Osteoblast (primary cell): ENCODE data around the gene LTO1. TPM values are rescaled to one million over a fixed set of nuclear protein-coding genes. Genes with fewer than 3 reads are reported as not detected.

Experiments
- DNase-seq: peaks from one replicate; pipeline ENCODE4 v3.0.0; 2011; ENCODE audit warnings: low spot score, mixed read lengths; ENCODE audit not compliant: insufficient read length; ENCODE audit errors: missing footprints
- H2AFZ ChIP-seq: 2 replicates; pipeline ENCODE4 v1.6.0; 2011; ENCODE audit warnings: mild to moderate bottlenecking, low read length
- H3K27ac ChIP-seq: 2 replicates; pipeline ENCODE4 v1.5.1; 2011; ENCODE audit warnings: mild to moderate bottlenecking, low read depth, low read length, moderate library complexity
- H3K27me3 ChIP-seq: 2 replicates; pipeline ENCODE4 v1.6.0; 2012; ENCODE audit warnings: mild to moderate bottlenecking, control low read depth, inconsistent platforms, low read length, moderate library complexity; ENCODE audit not compliant: insufficient read depth
- H3K36me3 ChIP-seq: 2 replicates; pipeline ENCODE4 v1.5.1; 2011; ENCODE audit warnings: mild to moderate bottlenecking, low read length, control low read depth, moderate library complexity; ENCODE audit not compliant: insufficient read depth
- H3K4me1 ChIP-seq: 2 replicates; pipeline ENCODE4 v1.5.1; 2011; ENCODE audit warnings: mild to moderate bottlenecking, low read length, control low read depth, moderate library complexity; ENCODE audit not compliant: insufficient read depth
- H3K4me2 ChIP-seq: 2 replicates; pipeline ENCODE4 v1.6.0; 2011; ENCODE audit warnings: mild to moderate bottlenecking, low read length; ENCODE audit not compliant: insufficient read depth
- H3K4me3 ChIP-seq: fragments of 200-600 bp; sonication (generic); 3 replicates; pipeline ENCODE4 v1.5.1; 2012; ENCODE audit warnings: mild to moderate bottlenecking, low read length, inconsistent platforms; ENCODE audit not compliant: insufficient read depth
- H3K79me2 ChIP-seq: 2 replicates; pipeline ENCODE4 v1.6.0; 2012; ENCODE audit warnings: mild to moderate bottlenecking, low read length, control low read depth, inconsistent platforms; ENCODE audit not compliant: insufficient read depth
- H3K9me3 ChIP-seq: 2 replicates; pipeline ENCODE4 v1.5.1; 2011; ENCODE audit warnings: low read depth, low read length, control low read depth
- H4K20me1 ChIP-seq: 2 replicates; pipeline ENCODE4 v1.6.0; 2012; ENCODE audit warnings: mild to moderate bottlenecking, low read length, control low read depth; ENCODE audit not compliant: insufficient read depth
- total RNA-seq: library from RNA; depleted of rRNA; stranded (reverse); fragments of >200 nt; gene quantifications from 2 replicates; pipeline ENCODE4 v1.2.3, GENCODE V29; 2012
- TF ChIP-seq, protein P1 (sequence below): IDR thresholded peaks from 2 replicates; pipeline ENCODE4 v1.5.1; 2011; ENCODE audit warnings: mild to moderate bottlenecking, low read depth, low read length, moderate library complexity; ENCODE audit errors: extremely low read depth

LTO1 gene
- total RNA-seq, 1 donor, result 24.6 TPM

GRCh38 chr11:69632900-69633299 lies 42.3 kb downstream of the LTO1 start:
- no peaks in the 10 kb centered on the region for H3K27me3 ChIP-seq
- no peak for DNase-seq
- TF ChIP-seq, protein P1, sequence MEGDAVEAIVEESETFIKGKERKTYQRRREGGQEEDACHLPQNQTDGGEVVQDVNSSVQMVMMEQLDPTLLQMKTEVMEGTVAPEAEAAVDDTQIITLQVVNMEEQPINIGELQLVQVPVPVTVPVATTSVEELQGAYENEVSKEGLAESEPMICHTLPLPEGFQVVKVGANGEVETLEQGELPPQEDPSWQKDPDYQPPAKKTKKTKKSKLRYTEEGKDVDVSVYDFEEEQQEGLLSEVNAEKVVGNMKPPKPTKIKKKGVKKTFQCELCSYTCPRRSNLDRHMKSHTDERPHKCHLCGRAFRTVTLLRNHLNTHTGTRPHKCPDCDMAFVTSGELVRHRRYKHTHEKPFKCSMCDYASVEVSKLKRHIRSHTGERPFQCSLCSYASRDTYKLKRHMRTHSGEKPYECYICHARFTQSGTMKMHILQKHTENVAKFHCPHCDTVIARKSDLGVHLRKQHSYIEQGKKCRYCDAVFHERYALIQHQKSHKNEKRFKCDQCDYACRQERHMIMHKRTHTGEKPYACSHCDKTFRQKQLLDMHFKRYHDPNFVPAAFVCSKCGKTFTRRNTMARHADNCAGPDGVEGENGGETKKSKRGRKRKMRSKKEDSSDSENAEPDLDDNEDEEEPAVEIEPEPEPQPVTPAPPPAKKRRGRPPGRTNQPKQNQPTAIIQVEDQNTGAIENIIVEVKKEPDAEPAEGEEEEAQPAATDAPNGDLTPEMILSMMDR, result no peak
- no peak overlapping the region for H3K4me3 ChIP-seq
- H3K9me3 ChIP-seq, result no peaks in the 10 kb centered on the region
- H2AFZ ChIP-seq, result no peak overlapping the region
- no peaks in the 10 kb centered on the region for H3K79me2 ChIP-seq
- H3K4me1 ChIP-seq, result peaks cover 19% of the 10 kb centered on the region
- H4K20me1 ChIP-seq, result no peaks in the 10 kb centered on the region
- no peak overlapping the region for H3K27ac ChIP-seq
- H3K36me3 ChIP-seq, result no peaks in the 10 kb centered on the region
- H3K4me2 ChIP-seq, result no peak overlapping the region

- TF ChIP-seq, protein P1, result no peak
- Histone ChIP-seq H3K9me3 (no peaks in the 10 kb centered on the region), H3K4me2 (no peak overlapping the region), H3K27me3 (no peaks in the 10 kb centered on the region), H3K36me3 (no peaks in the 10 kb centered on the region), H3K4me3 (no peak overlapping the region), H3K79me2 (no peaks in the 10 kb centered on the region), H3K4me1 (no peaks in the 10 kb centered on the region), H2AFZ (no peak overlapping the region), H4K20me1 (no peaks in the 10 kb centered on the region), H3K27ac (no peak overlapping the region)
- peak; percentile 37 for DNase-seq
Observed at GRCh38 chr11:69630424-69630823, 44.7 kb downstream of the LTO1 start.

- no peaks in the 10 kb centered on the region for H3K36me3 ChIP-seq
- no peak overlapping the region for H3K27ac ChIP-seq
- no peaks in the 10 kb centered on the region for H3K4me1 ChIP-seq
- H3K4me3 ChIP-seq, result no peak overlapping the region
- no peaks in the 10 kb centered on the region for H3K27me3 ChIP-seq
- TF ChIP-seq, protein P1, result no peak
- DNase-seq, result peak; percentile 68
- H4K20me1 ChIP-seq, result no peaks in the 10 kb centered on the region
- no peak overlapping the region for H2AFZ ChIP-seq
- H3K79me2 ChIP-seq, result no peaks in the 10 kb centered on the region
- H3K9me3 ChIP-seq, result no peaks in the 10 kb centered on the region
- no peak overlapping the region for H3K4me2 ChIP-seq
Observed at GRCh38 chr11:69630017-69630416, 45.1 kb downstream of the LTO1 start.

GRCh38 chr11:69627551-69627950 lies 47.6 kb downstream of the LTO1 start:
- no peaks in the 10 kb centered on the region for H3K36me3 ChIP-seq
- no peak overlapping the region for H2AFZ ChIP-seq
- TF ChIP-seq, protein P1, result no peak
- H3K27me3 ChIP-seq, result no peaks in the 10 kb centered on the region
- H3K27ac ChIP-seq, result no peak overlapping the region
- no peaks in the 10 kb centered on the region for H4K20me1 ChIP-seq
- H3K4me1 ChIP-seq, result no peaks in the 10 kb centered on the region
- H3K9me3 ChIP-seq, result no peaks in the 10 kb centered on the region
- no peaks in the 10 kb centered on the region for H3K79me2 ChIP-seq
- no peak for DNase-seq
- H3K4me2 ChIP-seq, result no peak overlapping the region
- H3K4me3 ChIP-seq, result no peak overlapping the region
